ENCODE measurements around the gene ZG16.
"Not testable (repeated sequence)": the region's sequence is repeated elsewhere in the genome, so short reads cannot be mapped to it uniquely, and the experiment has no call there.

ZG16 gene

DNA sequence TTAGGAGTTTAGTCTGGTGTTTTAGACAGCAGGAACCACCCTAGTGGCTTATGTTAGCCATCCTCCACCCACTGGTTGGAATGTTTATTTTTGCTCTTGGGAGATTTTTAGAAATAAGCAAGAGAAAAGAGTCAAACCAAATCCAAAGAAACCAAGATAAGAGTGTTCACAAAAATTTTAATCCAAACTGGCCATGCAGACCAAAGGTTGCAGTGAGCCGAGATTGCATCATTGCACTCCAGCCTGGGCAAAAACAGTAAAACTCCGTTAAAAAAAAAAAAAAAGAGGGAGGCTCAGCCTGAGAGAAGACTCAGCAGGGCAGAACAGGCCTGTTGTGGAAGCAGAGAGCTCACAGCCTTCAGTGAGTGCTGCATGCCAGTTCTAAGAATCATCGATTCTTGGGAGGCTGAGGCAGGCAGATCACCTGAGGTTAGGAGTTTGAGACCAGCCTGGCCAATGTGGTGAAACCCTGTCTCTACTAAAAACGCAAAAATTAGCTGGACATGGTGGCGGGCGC, 20.0 kb upstream of the ZG16 start:
- Histone ChIP-seq H3K27me3 (ENCODE audit: control insufficient read depth, insufficient read depth, low read length) (no peaks in the 10 kb centered on the region), H3K4me1 (ENCODE audit: control insufficient read depth, insufficient read depth, low read length) (peaks cover 10% of the 10 kb centered on the region), H3K4me3 (ENCODE audit: low read length) (no peak overlapping the region), H3K9me3 (ENCODE audit: control insufficient read depth, low read length) (no peaks in the 10 kb centered on the region), H3K9ac (ENCODE audit: low read length) (no peak overlapping the region), H3K36me3 (ENCODE audit: control insufficient read depth, insufficient read depth, low read length) (no peaks in the 10 kb centered on the region)

DNA sequence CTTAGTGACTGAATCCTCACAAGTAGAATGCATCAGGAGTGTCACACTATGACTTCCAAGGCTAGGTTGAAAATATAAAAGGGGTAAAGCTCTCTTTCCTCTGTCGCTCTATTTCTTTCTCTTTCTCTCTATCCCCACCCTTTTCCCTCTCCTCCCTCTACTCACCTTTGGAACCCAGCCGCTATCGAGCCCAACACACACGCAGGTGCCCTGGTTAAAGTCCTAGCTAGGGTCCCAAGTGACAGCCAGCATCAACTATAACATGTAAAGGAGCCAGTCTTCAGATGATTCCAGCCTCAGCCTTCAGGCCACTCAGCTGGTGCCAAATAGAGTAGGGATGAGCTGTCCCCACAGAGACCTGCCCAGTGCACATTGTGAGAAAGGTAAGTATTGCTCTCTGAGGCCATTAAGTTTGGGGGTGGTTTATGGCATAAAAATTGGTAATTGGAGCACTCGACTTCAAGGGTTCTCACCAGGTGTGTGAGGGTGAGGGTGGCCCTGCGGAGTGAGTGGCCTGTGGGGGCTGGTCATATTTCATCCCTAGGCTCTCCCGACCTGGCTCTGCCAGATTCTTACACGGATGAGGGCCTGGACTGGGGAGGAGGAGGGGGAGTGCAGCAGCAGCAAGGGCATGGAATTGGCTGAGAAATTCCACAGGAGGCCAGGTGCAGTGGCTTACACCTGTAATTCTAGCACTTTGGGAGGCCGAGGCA, 17.3 kb upstream of the ZG16 start:
- Histone ChIP-seq H3K27me3 (ENCODE audit: control insufficient read depth, insufficient read depth, low read length) (no peaks in the 10 kb centered on the region), H3K36me3 (ENCODE audit: control insufficient read depth, insufficient read depth, low read length) (no peaks in the 10 kb centered on the region), H3K4me3 (ENCODE audit: low read length) (no peak overlapping the region), H3K9me3 (ENCODE audit: control insufficient read depth, low read length) (no peaks in the 10 kb centered on the region), H3K9ac (ENCODE audit: low read length) (no peak overlapping the region), H3K4me1 (ENCODE audit: control insufficient read depth, insufficient read depth, low read length) (peaks cover 20% of the 10 kb centered on the region)

DNA sequence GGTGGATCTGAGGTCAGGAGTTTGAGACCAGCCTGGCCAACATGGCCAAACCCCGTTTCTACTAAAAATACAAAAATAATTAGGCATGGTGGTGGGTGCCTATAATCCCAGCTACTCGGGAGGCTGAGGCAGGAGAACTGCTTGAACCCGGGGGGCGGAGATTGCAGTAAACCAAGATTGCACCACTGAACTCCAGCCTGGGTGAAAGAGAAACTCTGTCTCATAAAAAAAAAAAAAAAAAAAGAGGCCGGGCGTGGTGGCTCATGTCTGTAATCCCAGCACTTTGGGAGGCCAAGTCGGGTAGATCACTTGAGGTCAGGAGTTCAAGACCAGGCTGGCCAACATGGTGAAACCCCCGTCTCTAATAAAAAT, 16.8 kb upstream of the ZG16 start:
- H3K4me1 ChIP-seq (ENCODE audit: control insufficient read depth, insufficient read depth, low read length) = peaks cover 22% of the 10 kb centered on the region
- not testable (repeated sequence) for H3K4me3 ChIP-seq (ENCODE audit: low read length); H3K36me3 ChIP-seq (ENCODE audit: control insufficient read depth, insufficient read depth, low read length); H3K9ac ChIP-seq (ENCODE audit: low read length); H3K9me3 ChIP-seq (ENCODE audit: control insufficient read depth, low read length); H3K27me3 ChIP-seq (ENCODE audit: control insufficient read depth, insufficient read depth, low read length)

DNA sequence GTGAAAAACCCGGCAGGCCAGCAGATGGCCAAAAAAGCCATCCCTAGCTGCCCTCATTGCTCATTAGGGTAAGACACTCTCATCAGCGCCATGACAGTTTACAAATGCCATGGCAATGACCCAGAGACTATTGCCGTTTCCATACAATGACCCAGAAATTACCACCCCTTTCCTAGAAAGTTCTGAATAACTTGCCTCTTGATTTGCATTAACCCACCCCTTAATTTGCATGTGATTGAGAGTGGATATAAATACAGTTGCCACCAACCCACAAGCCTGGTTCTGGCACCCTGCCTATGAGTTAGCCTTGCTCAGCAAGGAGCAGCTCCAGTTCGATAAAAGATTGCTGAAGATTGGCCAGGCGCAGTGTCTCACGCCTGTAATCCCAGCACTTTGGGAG, 16.2 kb upstream of the ZG16 start:
- Histone ChIP-seq H3K9me3 (ENCODE audit: control insufficient read depth, low read length) (no peaks in the 10 kb centered on the region), H3K9ac (ENCODE audit: low read length) (no peak overlapping the region), H3K4me3 (ENCODE audit: low read length) (no peak overlapping the region), H3K4me1 (ENCODE audit: control insufficient read depth, insufficient read depth, low read length) (peaks cover 22% of the 10 kb centered on the region), H3K36me3 (ENCODE audit: control insufficient read depth, insufficient read depth, low read length) (no peaks in the 10 kb centered on the region), H3K27me3 (ENCODE audit: control insufficient read depth, insufficient read depth, low read length) (no peaks in the 10 kb centered on the region)

DNA sequence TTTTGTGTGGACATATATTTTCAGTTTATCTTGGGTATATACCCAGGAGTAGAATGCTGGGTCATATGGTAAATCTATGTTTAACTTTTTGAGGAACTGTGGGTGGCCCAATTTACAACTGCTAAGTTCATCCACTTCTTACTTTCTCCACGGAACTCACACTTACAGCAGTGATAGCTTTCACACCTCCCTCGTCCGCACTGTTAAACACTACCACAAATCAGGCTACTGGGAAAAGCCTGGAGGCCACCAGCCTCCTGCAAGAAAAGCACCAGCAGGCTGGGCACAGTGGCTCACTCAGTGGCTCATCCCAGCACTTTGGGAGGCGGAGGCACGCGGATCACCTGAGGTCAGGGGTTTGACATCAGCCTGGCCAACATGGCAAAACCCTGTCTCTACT, 14.7 kb upstream of the ZG16 start:
- H3K4me1 ChIP-seq (ENCODE audit: control insufficient read depth, insufficient read depth, low read length) = peaks cover 15% of the 10 kb centered on the region
- no peak overlapping the region for H3K4me3 ChIP-seq (ENCODE audit: low read length)
- H3K9me3 ChIP-seq (ENCODE audit: control insufficient read depth, low read length) = no peaks in the 10 kb centered on the region
- H3K27me3 ChIP-seq (ENCODE audit: control insufficient read depth, insufficient read depth, low read length) = no peaks in the 10 kb centered on the region
- H3K36me3 ChIP-seq (ENCODE audit: control insufficient read depth, insufficient read depth, low read length) = no peaks in the 10 kb centered on the region
- H3K9ac ChIP-seq (ENCODE audit: low read length) = no peak overlapping the region

DNA sequence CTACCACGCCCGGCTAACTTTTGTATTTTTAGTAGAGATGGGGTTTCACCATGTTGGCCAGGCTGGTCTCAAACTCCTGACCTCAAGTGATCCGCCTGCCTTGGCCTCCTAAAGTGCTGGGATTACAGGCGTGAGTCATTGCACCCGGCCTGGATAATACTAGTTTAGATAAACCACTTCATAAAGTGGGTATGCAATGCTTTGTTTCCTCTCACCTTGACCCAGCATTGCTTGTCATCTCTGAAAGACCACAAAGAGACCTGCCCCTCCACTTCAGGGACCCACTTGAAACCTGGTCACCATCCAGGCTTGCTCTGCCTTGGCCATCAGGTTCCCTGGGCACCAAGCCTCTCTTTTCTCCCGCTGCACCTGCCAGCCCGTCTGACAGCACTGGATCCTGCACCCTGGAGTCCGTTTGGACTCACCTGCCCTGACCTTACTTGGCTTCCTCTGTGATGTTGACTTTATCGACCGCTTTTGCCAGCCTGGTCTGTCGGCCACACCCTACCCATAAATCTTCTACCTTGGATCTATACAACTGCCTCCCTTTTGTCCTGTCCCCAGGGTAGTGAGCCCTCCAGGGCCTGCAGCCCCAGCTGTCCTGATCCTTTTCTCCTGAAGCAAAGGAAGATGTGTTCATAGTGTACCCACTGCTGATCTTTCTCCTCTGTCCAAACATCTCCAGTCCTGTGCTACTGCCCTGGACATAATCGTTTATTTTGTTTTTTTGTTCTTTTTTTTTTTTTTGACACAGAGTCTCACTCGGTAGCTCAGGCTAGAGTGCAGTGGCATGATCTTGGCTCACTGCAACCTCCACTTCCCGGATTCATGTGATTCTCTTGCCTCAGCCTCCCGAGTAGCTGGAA, 12.7 kb upstream of the ZG16 start:
- peaks cover 15% of the 10 kb centered on the region for H3K4me1 ChIP-seq (ENCODE audit: control insufficient read depth, insufficient read depth, low read length)
- no peak overlapping the region for H3K9ac ChIP-seq (ENCODE audit: low read length)
- H3K27me3 ChIP-seq (ENCODE audit: control insufficient read depth, insufficient read depth, low read length) = no peaks in the 10 kb centered on the region
- H3K9me3 ChIP-seq (ENCODE audit: control insufficient read depth, low read length) = no peaks in the 10 kb centered on the region
- H3K36me3 ChIP-seq (ENCODE audit: control insufficient read depth, insufficient read depth, low read length) = no peaks in the 10 kb centered on the region
- no peak overlapping the region for H3K4me3 ChIP-seq (ENCODE audit: low read length)

DNA sequence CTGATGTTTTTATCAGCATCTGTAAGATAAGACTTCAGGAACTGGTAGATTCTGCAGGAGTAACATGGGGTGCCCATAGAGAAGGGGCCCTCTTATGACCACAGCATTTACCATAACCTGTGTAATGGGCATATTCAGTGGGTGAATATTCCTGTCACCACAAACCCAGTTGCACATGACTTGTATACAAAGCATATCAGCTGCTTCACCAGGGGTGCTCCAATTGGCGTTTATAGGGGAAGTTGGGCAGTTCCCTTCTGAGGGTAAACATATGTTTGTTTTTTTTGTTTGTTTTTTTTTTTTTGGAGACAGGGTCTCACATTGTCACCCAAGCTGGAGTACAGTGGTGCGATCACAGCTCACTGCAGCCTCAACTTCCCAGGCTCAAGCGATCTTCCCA, 11.5 kb upstream of the ZG16 start:
- H3K9me3 ChIP-seq (ENCODE audit: control insufficient read depth, low read length) = no peaks in the 10 kb centered on the region
- no peaks in the 10 kb centered on the region for H3K27me3 ChIP-seq (ENCODE audit: control insufficient read depth, insufficient read depth, low read length)
- no peak overlapping the region for H3K9ac ChIP-seq (ENCODE audit: low read length)
- peaks cover 17% of the 10 kb centered on the region for H3K4me1 ChIP-seq (ENCODE audit: control insufficient read depth, insufficient read depth, low read length)
- H3K36me3 ChIP-seq (ENCODE audit: control insufficient read depth, insufficient read depth, low read length) = no peaks in the 10 kb centered on the region
- no peak overlapping the region for H3K4me3 ChIP-seq (ENCODE audit: low read length)

DNA sequence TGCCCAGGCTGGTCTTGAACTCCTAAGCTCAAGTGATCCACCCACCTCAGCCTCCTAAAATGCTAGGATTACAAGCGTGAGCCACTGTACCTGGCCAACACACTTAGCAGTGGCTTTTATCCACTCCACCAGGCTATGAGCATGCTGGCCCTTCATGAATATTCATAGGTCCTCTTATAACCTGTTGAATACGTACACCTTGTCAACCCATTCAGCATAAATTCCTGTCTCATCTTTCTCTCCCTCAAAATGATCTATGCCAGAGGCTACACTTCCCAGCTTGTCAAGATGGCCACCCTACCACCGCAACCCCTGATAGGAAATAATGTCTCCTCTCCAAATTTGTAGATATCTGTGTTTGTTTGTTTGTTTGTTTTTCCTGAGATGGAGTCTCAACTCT, 11.0 kb upstream of the ZG16 start:
- Histone ChIP-seq H3K4me3 (ENCODE audit: low read length) (no peak overlapping the region), H3K27me3 (ENCODE audit: control insufficient read depth, insufficient read depth, low read length) (no peaks in the 10 kb centered on the region), H3K36me3 (ENCODE audit: control insufficient read depth, insufficient read depth, low read length) (no peaks in the 10 kb centered on the region), H3K9me3 (ENCODE audit: control insufficient read depth, low read length) (no peaks in the 10 kb centered on the region), H3K4me1 (ENCODE audit: control insufficient read depth, insufficient read depth, low read length) (peaks cover 17% of the 10 kb centered on the region), H3K9ac (ENCODE audit: low read length) (no peak overlapping the region)

DNA sequence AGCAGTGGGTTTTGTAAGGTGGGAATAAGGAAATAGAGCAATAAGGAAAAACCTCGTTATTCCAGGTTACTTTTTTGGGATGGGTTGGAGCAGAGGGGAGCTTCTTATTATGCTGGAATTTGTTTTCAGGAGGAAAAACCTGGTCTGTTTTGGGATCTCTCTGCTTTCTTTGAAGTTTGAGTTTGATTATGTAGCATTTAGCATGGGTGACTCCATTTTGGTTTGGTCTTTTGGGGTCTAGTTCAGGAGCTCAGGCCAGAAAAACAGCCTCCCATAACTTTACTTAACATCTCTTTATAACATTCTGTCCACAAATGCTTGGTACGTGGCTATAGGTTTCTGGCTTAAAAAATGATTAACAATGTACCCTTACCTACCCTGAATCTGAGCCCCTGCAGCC, 8.5 kb upstream of the ZG16 start:
- H3K36me3 ChIP-seq (ENCODE audit: control insufficient read depth, insufficient read depth, low read length) = no peaks in the 10 kb centered on the region
- no peaks in the 10 kb centered on the region for H3K27me3 ChIP-seq (ENCODE audit: control insufficient read depth, insufficient read depth, low read length)

DNA sequence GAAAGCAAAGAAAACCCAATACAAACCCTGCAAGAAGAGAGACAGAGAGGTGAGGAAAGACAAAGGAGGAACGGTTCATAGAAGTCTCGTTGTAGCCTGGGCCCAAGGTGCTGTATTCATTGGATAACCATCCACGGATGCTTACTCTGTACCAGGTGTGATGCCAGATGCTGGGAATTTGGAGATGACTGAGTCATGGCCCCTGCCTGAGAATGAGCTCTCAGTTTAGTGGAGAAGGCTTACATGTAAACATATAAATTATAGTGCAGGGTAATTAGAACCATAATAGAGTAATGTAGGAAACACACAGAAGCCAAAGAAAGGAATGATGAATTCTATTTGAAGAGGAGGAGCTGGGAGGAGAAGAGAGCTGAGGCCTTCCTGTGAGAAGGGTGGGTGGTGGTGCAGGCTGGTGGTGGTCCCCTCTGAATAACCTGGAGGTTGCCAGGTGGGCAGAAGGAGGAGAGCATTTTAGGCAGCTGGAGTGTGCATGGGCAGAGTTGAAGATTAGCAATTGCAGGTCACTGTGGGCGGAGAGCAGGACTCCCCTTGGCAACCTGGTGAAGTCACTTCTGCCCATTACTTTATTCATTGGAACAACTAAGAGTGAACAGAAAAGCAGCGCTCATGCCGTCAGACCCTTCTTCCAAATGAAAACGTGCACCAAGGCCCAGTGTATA, 7.7 kb upstream of the ZG16 start:
- Histone ChIP-seq H3K27me3 (ENCODE audit: control insufficient read depth, insufficient read depth, low read length) (no peaks in the 10 kb centered on the region), H3K36me3 (ENCODE audit: control insufficient read depth, insufficient read depth, low read length) (no peaks in the 10 kb centered on the region), H3K4me1 (ENCODE audit: control insufficient read depth, insufficient read depth, low read length) (peaks cover 10% of the 10 kb centered on the region), H3K4me3 (ENCODE audit: low read length) (no peak overlapping the region), H3K9ac (ENCODE audit: low read length) (no peak overlapping the region), H3K9me3 (ENCODE audit: control insufficient read depth, low read length) (no peaks in the 10 kb centered on the region)

More for the DNA sequence above, 8.5 kb upstream of the ZG16 start:
- Histone ChIP-seq H3K4me1 (ENCODE audit: control insufficient read depth, insufficient read depth, low read length) (peaks cover 16% of the 10 kb centered on the region), H3K4me3 (ENCODE audit: low read length) (no peak overlapping the region), H3K9ac (ENCODE audit: low read length) (no peak overlapping the region), H3K9me3 (ENCODE audit: control insufficient read depth, low read length) (no peaks in the 10 kb centered on the region)

DNA sequence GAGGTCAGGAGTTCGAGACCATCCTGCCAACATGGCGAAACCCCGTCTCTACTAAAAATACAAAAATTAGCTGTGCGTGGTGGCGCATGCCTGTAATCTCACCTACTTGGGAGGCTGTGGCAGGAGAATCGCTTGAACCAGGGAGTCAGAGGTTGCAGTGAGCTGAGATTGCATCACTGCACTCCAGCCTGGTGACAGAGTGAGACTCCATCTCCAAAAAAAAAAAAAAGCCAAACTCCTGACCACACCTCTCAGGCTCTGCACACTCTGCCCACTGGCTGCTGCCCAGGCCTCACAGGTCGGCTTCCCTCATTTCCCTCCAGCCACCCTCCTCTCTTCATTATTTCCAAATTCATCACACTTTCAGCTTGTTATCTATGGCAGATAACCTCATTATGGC, 5.7 kb upstream of the ZG16 start:
- not testable (repeated sequence) for H3K9ac ChIP-seq (ENCODE audit: low read length); H3K9me3 ChIP-seq (ENCODE audit: control insufficient read depth, low read length); H3K4me3 ChIP-seq (ENCODE audit: low read length); H3K36me3 ChIP-seq (ENCODE audit: control insufficient read depth, insufficient read depth, low read length); H3K4me1 ChIP-seq (ENCODE audit: control insufficient read depth, insufficient read depth, low read length); H3K27me3 ChIP-seq (ENCODE audit: control insufficient read depth, insufficient read depth, low read length)

DNA sequence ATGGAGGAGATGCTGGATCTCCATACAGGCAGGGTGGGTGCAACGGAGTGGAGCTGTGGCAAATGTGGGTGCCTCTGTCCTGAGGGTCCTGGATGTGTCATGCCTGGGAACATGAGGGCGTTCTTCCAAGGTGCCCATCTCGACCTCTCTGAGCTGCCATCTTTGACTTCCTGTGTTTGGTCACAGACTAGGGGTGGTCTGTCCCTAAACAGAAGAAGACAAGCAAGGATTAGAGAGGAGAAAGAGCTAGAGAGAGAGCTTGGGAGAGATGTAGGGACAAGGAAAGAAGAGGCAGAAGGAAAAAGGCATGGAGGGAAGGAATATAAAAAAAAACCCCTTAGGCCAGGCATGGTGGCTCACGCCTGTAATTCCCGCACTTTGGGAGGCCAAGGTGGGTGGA, 3.3 kb upstream of the ZG16 start:
- Histone ChIP-seq H3K9me3 (ENCODE audit: control insufficient read depth, low read length) (no peaks in the 10 kb centered on the region), H3K36me3 (ENCODE audit: control insufficient read depth, insufficient read depth, low read length) (no peaks in the 10 kb centered on the region), H3K4me1 (ENCODE audit: control insufficient read depth, insufficient read depth, low read length) (peaks cover 12% of the 10 kb centered on the region), H3K4me3 (ENCODE audit: low read length) (no peak overlapping the region), H3K9ac (ENCODE audit: low read length) (no peak overlapping the region), H3K27me3 (ENCODE audit: control insufficient read depth, insufficient read depth, low read length) (no peaks in the 10 kb centered on the region)
